H1 (cell line): ENCODE results near the gene KRT24. TPM values are rescaled to one million over a fixed set of nuclear protein-coding genes. Genes with fewer than 3 reads are reported as not detected.
A peak's percentile ranks its signal among the peaks of the same experiment; 100 is the strongest.

Experiments used
- CTCF ChIA-PET: fragments of 300-600 bp; sonication (Branson Sonifier 250); formaldehyde crosslinking; loops from one replicate; lab custom pipeline; 2021; ENCODE audit not compliant: partially characterized antibody; lab: Charles Lee
- POLR2A ChIA-PET: fragments of 300-600 bp; sonication (Branson Sonifier 250); formaldehyde crosslinking; loops from one replicate; lab custom pipeline; 2021; ENCODE audit warnings: inconsistent platforms; ENCODE audit not compliant: partially characterized antibody; lab: Charles Lee
- DNase-seq, 2 experiments: peaks; one replicate each; pipeline versions ENCODE4 v3.0.0 to v3.0.0-alpha.2; 2010 to 2022; ENCODE audit warnings: low spot score in 2 of 2, low read depth in 1 of 2, mixed read lengths in 1 of 2
- FAIRE-seq: peaks from 2 replicates; lab custom pipeline; 2011; peaks lifted over from hg19 to GRCh38; lab: Jason Lieb, UNC
- H2AFZ ChIP-seq: 2 replicates; pipeline ENCODE4 v1.8.1; 2012; ENCODE audit warnings: low read length, inconsistent platforms
- H2AK5ac ChIP-seq: 2 replicates; pipeline ENCODE4 v1.6.1; 2013; ENCODE audit warnings: low read depth, low read length
- H2BK120ac ChIP-seq: replicated peaks from 2 replicates; pipeline ENCODE3; 2013; ENCODE audit warnings: low read depth, low read length, inconsistent platforms
- H2BK12ac ChIP-seq: 2 replicates; pipeline ENCODE4 v1.6.1; 2013; ENCODE audit warnings: low read depth, low read length
- H2BK15ac ChIP-seq: 2 replicates; pipeline ENCODE4 v1.6.1; 2013; ENCODE audit warnings: low read length
- H2BK20ac ChIP-seq: 2 replicates; pipeline ENCODE4 v1.6.1; 2013; ENCODE audit warnings: low read length
- H2BK5ac ChIP-seq: 2 replicates; pipeline ENCODE4 v1.6.1; 2013; ENCODE audit warnings: low read depth, low read length
- H3K14ac ChIP-seq: 2 replicates; pipeline ENCODE4 v1.6.1; 2013; ENCODE audit warnings: inconsistent platforms; ENCODE audit not compliant: insufficient read length
- H3K18ac ChIP-seq: 2 replicates; pipeline ENCODE4 v1.6.1; 2013; ENCODE audit warnings: low read length; ENCODE audit errors: extremely low read depth
- H3K23ac ChIP-seq: 2 replicates; pipeline ENCODE4 v1.6.1; 2013; ENCODE audit warnings: inconsistent platforms; ENCODE audit not compliant: insufficient read length
- H3K23me2 ChIP-seq: 2 replicates; pipeline ENCODE4 v1.6.1; 2013; ENCODE audit warnings: low read depth, low read length
- H3K27ac ChIP-seq: 2 replicates; pipeline ENCODE4 v1.6.1; 2011; ENCODE audit warnings: low read depth, low read length, inconsistent platforms
- H3K27me3 ChIP-seq, 4 experiments: replicated peaks in 1 of 4; 1 replicate in 1 of 4; 2 replicates in 3 of 4; pipeline versions ENCODE4 v1.6.1 to v1.8.1; 2011 to 2013; ENCODE audit warnings: low read length in 3 of 4, mild to moderate bottlenecking in 3 of 4, inconsistent platforms in 2 of 4, mixed read lengths in 2 of 4, moderate library complexity in 1 of 4; ENCODE audit not compliant: control insufficient read depth in 3 of 4, insufficient read depth in 3 of 4; ENCODE audit errors: extremely low read depth in 1 of 4
- H3K36me3 ChIP-seq, 4 experiments: 2 replicates each; pipeline versions ENCODE4 v1.6.1 to v1.8.1; 2011 to 2013; ENCODE audit warnings: mild to moderate bottlenecking in 4 of 4, low read length in 3 of 4, moderate library complexity in 2 of 4, control low read depth in 1 of 4, inconsistent platforms in 1 of 4; ENCODE audit not compliant: insufficient read depth in 4 of 4, control insufficient read depth in 2 of 4
- H3K4ac ChIP-seq: replicated peaks from 2 replicates; pipeline ENCODE3; 2013; ENCODE audit warnings: low read length, low read depth, mixed read lengths, inconsistent platforms; ENCODE audit not compliant: insufficient read length
- H3K4me1 ChIP-seq, 4 experiments: replicated peaks in 1 of 4; 1 replicate in 1 of 4; 2 replicates in 3 of 4; pipeline versions ENCODE4 v1.6.1 to v1.8.1; 2011 to 2013; ENCODE audit warnings: low read length in 3 of 4, inconsistent platforms in 2 of 4, mixed read lengths in 1 of 4; ENCODE audit not compliant: insufficient read depth in 4 of 4, control insufficient read depth in 3 of 4
- H3K4me2 ChIP-seq, 2 experiments: 2 replicates each; pipeline versions ENCODE4 v1.6.1 to v1.8.1; 2011 to 2013; ENCODE audit warnings: low read depth in 2 of 2, low read length in 2 of 2, control low read depth in 1 of 2, inconsistent platforms in 1 of 2, mild to moderate bottlenecking in 1 of 2; ENCODE audit not compliant: insufficient read depth in 1 of 2
- H3K4me3 ChIP-seq, 4 experiments: fragments of 200-600, 300-600 bp in 1 of 4; sonication (generic), shearing (Covaris generic), sonication (Bioruptor Twin) in 1 of 4; 2 replicates each; pipeline versions ENCODE4 v1.5.1 to v1.8.1; 2011 to 2016; ENCODE audit warnings: low read length in 4 of 4, low read depth in 3 of 4, control low read depth in 2 of 4, inconsistent platforms in 2 of 4, mild to moderate bottlenecking in 2 of 4, mixed read lengths in 1 of 4, moderate library complexity in 1 of 4; ENCODE audit not compliant: insufficient read depth in 2 of 4; ENCODE audit errors: extremely low read depth in 1 of 4
- H3K56ac ChIP-seq: replicated peaks from 2 replicates; pipeline ENCODE3; 2013; ENCODE audit warnings: low read depth, mild to moderate bottlenecking, mixed read lengths, low read length, inconsistent platforms; ENCODE audit not compliant: insufficient read length
- H3K79me1 ChIP-seq: 2 replicates; pipeline ENCODE4 v1.6.1; 2013; ENCODE audit warnings: low read depth, low read length, control low read depth
- H3K79me2 ChIP-seq, 2 experiments: 2 replicates each; pipeline versions ENCODE4 v1.6.1 to v1.8.1; 2012 to 2013; ENCODE audit warnings: low read length in 2 of 2, mild to moderate bottlenecking in 2 of 2, inconsistent platforms in 1 of 2; ENCODE audit not compliant: insufficient read depth in 2 of 2, control insufficient read depth in 1 of 2
- H3K9ac ChIP-seq, 4 experiments: replicated peaks in 1 of 4; 1 replicate in 1 of 4; 2 replicates in 3 of 4; pipeline versions ENCODE4 v1.6.1 to v1.8.1; 2011 to 2013; ENCODE audit warnings: low read depth in 3 of 4, low read length in 3 of 4, control low read depth in 2 of 4, mild to moderate bottlenecking in 2 of 4, moderate library complexity in 2 of 4, inconsistent platforms in 1 of 4; ENCODE audit errors: extremely low read depth in 1 of 4
- H3K9me3 ChIP-seq, 2 experiments: 2 replicates each; pipeline versions ENCODE4 v1.6.1 to v1.8.1; 2012 to 2013; ENCODE audit warnings: mild to moderate bottlenecking in 2 of 2, moderate library complexity in 2 of 2, control low read depth in 1 of 2, inconsistent platforms in 1 of 2, low read depth in 1 of 2, low read length in 1 of 2, mixed read lengths in 1 of 2; ENCODE audit not compliant: insufficient read depth in 2 of 2
- H4K20me1 ChIP-seq, 2 experiments: replicated peaks in 1 of 2; 2 replicates each; pipeline versions ENCODE3 to v1.8.1; 2011 to 2013; ENCODE audit warnings: inconsistent platforms in 2 of 2, low read length in 2 of 2, mild to moderate bottlenecking in 1 of 2; ENCODE audit not compliant: insufficient read depth in 2 of 2, control insufficient read depth in 1 of 2
- H4K5ac ChIP-seq: 2 replicates; pipeline ENCODE4 v1.6.1; 2013; ENCODE audit warnings: low read length, low read depth, mixed read lengths, inconsistent platforms; ENCODE audit not compliant: insufficient read length
- H4K8ac ChIP-seq: 2 replicates; pipeline ENCODE4 v1.8.0; 2013; ENCODE audit warnings: mild to moderate bottlenecking, moderate library complexity, low read length, inconsistent platforms; ENCODE audit not compliant: insufficient read depth; ENCODE audit errors: extremely low read depth
- H4K91ac ChIP-seq: replicated peaks from 2 replicates; pipeline ENCODE3; 2013; ENCODE audit warnings: low read length, mixed read lengths, inconsistent platforms; ENCODE audit not compliant: insufficient read length
- GABPA ChIP-seq: IDR thresholded peaks from 2 replicates; pipeline ENCODE4 v1.6.1; 2011; ENCODE audit warnings: mild to moderate bottlenecking, low read length, moderate library complexity, borderline replicate concordance; ENCODE audit not compliant: insufficient read depth
- RAD21 ChIP-seq, 2 experiments: IDR thresholded peaks in 1 of 2; conservative IDR thresholded peaks in 1 of 2; 2 replicates each; pipeline ENCODE4 v1.6.1; 2011; ENCODE audit warnings: low read depth in 2 of 2, low read length in 2 of 2, improper control_type of control experiment in 1 of 2, inconsistent platforms in 1 of 2, mild to moderate bottlenecking in 1 of 2, moderate library complexity in 1 of 2
- SIX5 ChIP-seq: IDR thresholded peaks from 2 replicates; pipeline ENCODE4 v1.6.1; 2011; ENCODE audit warnings: mild to moderate bottlenecking, low read depth, low read length
- SRF ChIP-seq: IDR thresholded peaks from 2 replicates; pipeline ENCODE4 v1.6.1; 2011; ENCODE audit warnings: mild to moderate bottlenecking, low read depth, low read length, moderate library complexity
- ZNF274 ChIP-seq: IDR thresholded peaks from 2 replicates; pipeline ENCODE4 v1.7.0; 2012; ENCODE audit warnings: low read length, borderline replicate concordance; ENCODE audit errors: extremely low read depth
- WGBS, 2 experiments: shearing (Covaris generic) in 1 of 2; methylation state at CpG; one replicate each; pipeline versions ENCODE4 v1.1.6 to v1.1.7; 2013 to 2015; ENCODE audit warnings: low lambda C conversion rate in 2 of 2, mixed read lengths in 2 of 2, inconsistent platforms in 1 of 2, low coverage in 1 of 2, missing lambda C conversion rate in 1 of 2; ENCODE audit not compliant: insufficient replicate concordance in 2 of 2, insufficient coverage in 1 of 2, insufficient read length in 1 of 2; ENCODE audit errors: extremely low coverage in 1 of 2, missing lambda C conversion rate in 1 of 2; 5-methylcytosine and 5-hydroxymethylcytosine counted together
- polyA plus RNA-seq, 7 experiments: library from polyadenylated mRNA; depleted of rRNA in 3 of 7; stranded (reverse) in 5 of 7; unstranded in 2 of 7; fragments of >200 nt in 5 of 7; fragments of 200-250 nt in 2 of 7; gene quantifications; 1 replicate in 5 of 7; 2 replicates in 1 of 7; 4 replicates in 1 of 7; pipeline versions ENCODE4 v1.2.1 to v1.2.3, GENCODE V29; 2011 to 2013; ENCODE audit warnings: missing spikeins in 2 of 7, mixed read lengths in 2 of 7
- total RNA-seq: library from RNA; stranded (reverse); fragmentation: NEBNext Ultra II Directional; extraction: Animal tissue kit (Norgen Biotek cat#: 25700); gene quantifications from 2 replicates; pipeline ENCODE4 v1.2.1, GENCODE V29; 2021
- TF ChIP-seq, protein P1 (sequence below), 3 experiments: IDR thresholded peaks; 1 replicate in 2 of 3; 2 replicates in 1 of 3; pipeline versions ENCODE4 v1.5.1 to v1.6.1; 2011; ENCODE audit warnings: low read length in 3 of 3, mild to moderate bottlenecking in 3 of 3, inconsistent platforms in 2 of 3, low read depth in 1 of 3, moderate library complexity in 1 of 3; ENCODE audit not compliant: insufficient read depth in 1 of 3; ENCODE audit errors: control extremely low read depth in 1 of 3

Gene KRT24
- total and polyA plus RNA-seq, 2 of the 8 experiments (the other 6 are each of a cell fraction or from before 2014, with no cell fraction given): not detected

DNA sequence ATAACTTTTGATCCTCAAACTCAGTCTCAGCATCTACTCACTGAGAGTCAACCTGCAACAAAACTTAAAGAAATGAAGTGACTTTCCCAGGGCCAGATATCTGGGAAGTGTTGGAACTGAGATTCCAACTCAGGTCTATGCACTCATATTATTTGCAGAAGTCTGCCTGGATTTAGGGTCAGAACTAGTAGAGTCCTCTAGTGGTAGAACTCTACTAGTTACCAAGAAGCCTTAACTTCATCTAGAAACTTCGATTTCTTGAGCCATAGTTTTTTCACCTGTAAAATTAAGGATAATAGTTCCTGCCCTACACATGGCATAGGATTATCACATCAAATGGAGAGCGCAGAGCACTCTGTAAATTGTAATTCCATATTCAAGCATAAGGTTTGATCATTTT, 23.4 kb upstream of the KRT24 start:
- no peaks in the 10 kb centered on the region for H3K79me1 ChIP-seq
- H4K8ac ChIP-seq: no peak overlapping the region
- H4K5ac ChIP-seq: no peak overlapping the region
- no peak overlapping the region for H2BK120ac ChIP-seq
- no peak overlapping the region for H3K27ac ChIP-seq
- H3K9me3 ChIP-seq: no peaks in the 10 kb centered on the region
- no peak overlapping the region for H2BK12ac ChIP-seq
- no peak overlapping the region for H3K23ac ChIP-seq
- no peak overlapping the region for H3K18ac ChIP-seq
- no peak overlapping the region for H3K9ac ChIP-seq
- no peak overlapping the region for H3K4me3 ChIP-seq
- POLR2A ChIA-PET: no interaction called here
- H2BK15ac ChIP-seq: no peak overlapping the region
- no peak for TF ChIP-seq SRF
- TF ChIP-seq ZNF274: no peak
- TF ChIP-seq SIX5: no peak
- no peak for TF ChIP-seq GABPA
- peak; percentile 48 to 52 for TF ChIP-seq RAD21 (IDR thresholded peaks at IDR 0.05 in 1 of 2, conservative IDR thresholded peaks at IDR 0.05 in 1 of 2; ENCODE audit: low read depth in 2 of 2, low read length in 2 of 2)
- TF ChIP-seq, protein P1, sequence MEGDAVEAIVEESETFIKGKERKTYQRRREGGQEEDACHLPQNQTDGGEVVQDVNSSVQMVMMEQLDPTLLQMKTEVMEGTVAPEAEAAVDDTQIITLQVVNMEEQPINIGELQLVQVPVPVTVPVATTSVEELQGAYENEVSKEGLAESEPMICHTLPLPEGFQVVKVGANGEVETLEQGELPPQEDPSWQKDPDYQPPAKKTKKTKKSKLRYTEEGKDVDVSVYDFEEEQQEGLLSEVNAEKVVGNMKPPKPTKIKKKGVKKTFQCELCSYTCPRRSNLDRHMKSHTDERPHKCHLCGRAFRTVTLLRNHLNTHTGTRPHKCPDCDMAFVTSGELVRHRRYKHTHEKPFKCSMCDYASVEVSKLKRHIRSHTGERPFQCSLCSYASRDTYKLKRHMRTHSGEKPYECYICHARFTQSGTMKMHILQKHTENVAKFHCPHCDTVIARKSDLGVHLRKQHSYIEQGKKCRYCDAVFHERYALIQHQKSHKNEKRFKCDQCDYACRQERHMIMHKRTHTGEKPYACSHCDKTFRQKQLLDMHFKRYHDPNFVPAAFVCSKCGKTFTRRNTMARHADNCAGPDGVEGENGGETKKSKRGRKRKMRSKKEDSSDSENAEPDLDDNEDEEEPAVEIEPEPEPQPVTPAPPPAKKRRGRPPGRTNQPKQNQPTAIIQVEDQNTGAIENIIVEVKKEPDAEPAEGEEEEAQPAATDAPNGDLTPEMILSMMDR (IDR thresholded peaks at IDR 0.05; ENCODE audit: control extremely low read depth in 1 of 3, insufficient read depth in 1 of 3, low read depth in 1 of 3, low read length in 3 of 3): peak in 2 of 3 experiments; percentile 22 to 39; a peak in 2 of 4 replicates
- TF ChIP-seq, all 59 proteins: peak for 2
- no peak for DNase-seq
- H3K4ac ChIP-seq: no peak overlapping the region
- H2BK20ac ChIP-seq: no peak overlapping the region
- no peak overlapping the region for H3K56ac ChIP-seq
- no peak overlapping the region for H2AK5ac ChIP-seq
- WGBS, 2 experiments: 72% methylated on average over 2 of the region's 2 CpGs; no CpG with 5 or more reads in 1 of the 2 experiments
- H4K20me1 ChIP-seq: no peaks in the 10 kb centered on the region
- H3K14ac ChIP-seq: no peak overlapping the region
- H3K4me1 ChIP-seq: no peaks in the 10 kb centered on the region
- no peak overlapping the region for H4K91ac ChIP-seq
- no peak overlapping the region for H2AFZ ChIP-seq
- H3K23me2 ChIP-seq: no peaks in the 10 kb centered on the region
- no peaks in the 10 kb centered on the region for H3K27me3 ChIP-seq
- H3K36me3 ChIP-seq: no peaks in the 10 kb centered on the region
- no peak overlapping the region for H2BK5ac ChIP-seq
- no peak overlapping the region for H3K4me2 ChIP-seq
- H3K79me2 ChIP-seq: no peaks in the 10 kb centered on the region
- no peak for FAIRE-seq
- CTCF ChIA-PET: interaction anchor here (0.6 to 2.0 kb wide), 6 partner anchors 9 to 111 kb away, joined by 3 to 5 read pairs (median 4); partner anchors contain the start of gene SMARCE1
